ENCODE results near the gene VPS37B. TPM values are rescaled to one million over a fixed set of nuclear protein-coding genes. Genes with fewer than 3 reads are reported as not detected.

The VPS37B gene
- total RNA-seq, 1 donor from 2014 or later, result 22.9 TPM

GRCh38 chr12:122871851-122872780 lies 23.8 kb downstream of the VPS37B start:
- peak overlapping the region; percentile 50 for H3K27ac Mint-ChIP-seq
- H3K27me3 Mint-ChIP-seq, result no peaks in the 10 kb centered on the region
- no peak for DNase-seq (ENCODE audit: low spot score, unreplicated experiment)
- peaks cover 13% of the 10 kb centered on the region for H3K36me3 Mint-ChIP-seq (ENCODE audit: insufficient read depth)
- peaks cover 30% of the 10 kb centered on the region for H3K4me1 Mint-ChIP-seq (ENCODE audit: low read depth)
- no peak for TF ChIP-seq CTCF (IDR thresholded peaks at IDR 0.05; ENCODE audit: unreplicated experiment)
- H3K4me3 Mint-ChIP-seq (ENCODE audit: low read depth), result no peak overlapping the region
- no peaks in the 10 kb centered on the region for H3K9me3 Mint-ChIP-seq (ENCODE audit: low read depth)

- Mint-ChIP-seq H3K4me3 (ENCODE audit: low read depth) (no peak overlapping the region), H3K27me3 (no peaks in the 10 kb centered on the region), H3K9me3 (ENCODE audit: low read depth) (no peaks in the 10 kb centered on the region), H3K4me1 (ENCODE audit: low read depth) (peaks cover 30% of the 10 kb centered on the region), H3K27ac (no peak overlapping the region), H3K36me3 (ENCODE audit: insufficient read depth) (peaks cover 16% of the 10 kb centered on the region)
- TF ChIP-seq CTCF (IDR thresholded peaks at IDR 0.05; ENCODE audit: unreplicated experiment), result no peak
- DNase-seq (ENCODE audit: low spot score, unreplicated experiment), result no peak
These were observed 24.9 kb downstream of the VPS37B start for GRCh38 chr12:122870867-122871664.

GRCh38 chr12:122870163-122870842 lies 25.6 kb downstream of the VPS37B start:
- peak; percentile 7 for DNase-seq (ENCODE audit: low spot score, unreplicated experiment)
- no peak overlapping the region for H3K27ac Mint-ChIP-seq
- no peaks in the 10 kb centered on the region for H3K9me3 Mint-ChIP-seq (ENCODE audit: low read depth)
- peaks cover 28% of the 10 kb centered on the region for H3K4me1 Mint-ChIP-seq (ENCODE audit: low read depth)
- H3K4me3 Mint-ChIP-seq (ENCODE audit: low read depth), result no peak overlapping the region
- H3K36me3 Mint-ChIP-seq (ENCODE audit: insufficient read depth), result peaks cover 16% of the 10 kb centered on the region
- no peaks in the 10 kb centered on the region for H3K27me3 Mint-ChIP-seq
- no peak for TF ChIP-seq CTCF (IDR thresholded peaks at IDR 0.05; ENCODE audit: unreplicated experiment)

GRCh38 chr12:122869207-122869973 lies 26.5 kb downstream of the VPS37B start:
- Mint-ChIP-seq H3K4me1 (ENCODE audit: low read depth) (peaks cover 26% of the 10 kb centered on the region), H3K4me3 (ENCODE audit: low read depth) (no peak overlapping the region)

More at GRCh38 chr12:122869207-122869973, 26.5 kb downstream of the VPS37B start:
- Mint-ChIP-seq H3K36me3 (ENCODE audit: insufficient read depth) (peaks cover 16% of the 10 kb centered on the region), H3K27me3 (no peaks in the 10 kb centered on the region), H3K9me3 (ENCODE audit: low read depth) (no peaks in the 10 kb centered on the region), H3K27ac (no peak overlapping the region)
- TF ChIP-seq CTCF (IDR thresholded peaks at IDR 0.05; ENCODE audit: unreplicated experiment), result no peak
- DNase-seq (ENCODE audit: low spot score, unreplicated experiment), result no peak

Data from progenitor cell of endocrine pancreas (in vitro differentiated cells).